ENCODE results near the gene TMEM248. TPM values are rescaled to one million over a fixed set of nuclear protein-coding genes. Genes with fewer than 3 reads are reported as not detected.

TMEM248 gene
- total and polyA plus RNA-seq, 2 of the 13 experiments (the other 11 are each of a cell fraction or from before 2014, with no cell fraction given), result 54.3 to 109 TPM

DNA sequence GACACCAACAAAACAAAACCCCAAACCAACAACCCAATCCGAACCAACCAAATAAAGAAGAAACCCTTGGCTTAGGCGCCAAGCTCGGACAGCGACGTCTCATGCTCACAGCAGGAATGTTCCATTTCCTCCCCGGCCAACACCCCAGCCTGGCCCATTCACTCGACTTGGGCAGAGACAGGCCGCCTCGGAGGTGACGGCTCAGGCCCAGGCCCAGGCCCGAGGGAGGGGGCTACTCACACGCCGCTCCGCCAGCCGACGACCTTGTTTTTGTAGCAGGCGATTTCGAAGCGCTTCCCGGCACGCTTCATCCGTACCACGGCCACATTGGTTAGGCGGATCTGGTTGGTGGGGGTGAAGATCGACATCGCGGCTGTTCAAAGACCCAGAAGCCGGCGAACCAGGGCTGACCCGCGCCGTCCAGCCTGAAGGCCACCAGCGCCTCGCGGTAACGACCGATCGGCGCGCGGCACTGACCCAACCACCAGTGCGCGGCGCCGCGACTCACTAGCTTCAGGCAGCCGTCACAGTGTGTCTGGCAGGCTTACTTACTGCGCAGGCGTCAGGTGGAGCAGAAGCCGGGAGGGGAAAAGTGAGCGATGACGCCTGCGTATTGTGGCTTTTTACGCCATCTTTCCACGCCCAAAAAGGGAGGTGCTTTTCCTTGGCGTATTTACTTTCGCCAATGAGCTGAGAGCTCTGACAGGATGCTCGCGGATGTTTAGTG is 74.2 kb downstream of the TMEM248 start, which contains the start of gene SBDS (continued):
- TF ChIP-seq, protein P1, sequence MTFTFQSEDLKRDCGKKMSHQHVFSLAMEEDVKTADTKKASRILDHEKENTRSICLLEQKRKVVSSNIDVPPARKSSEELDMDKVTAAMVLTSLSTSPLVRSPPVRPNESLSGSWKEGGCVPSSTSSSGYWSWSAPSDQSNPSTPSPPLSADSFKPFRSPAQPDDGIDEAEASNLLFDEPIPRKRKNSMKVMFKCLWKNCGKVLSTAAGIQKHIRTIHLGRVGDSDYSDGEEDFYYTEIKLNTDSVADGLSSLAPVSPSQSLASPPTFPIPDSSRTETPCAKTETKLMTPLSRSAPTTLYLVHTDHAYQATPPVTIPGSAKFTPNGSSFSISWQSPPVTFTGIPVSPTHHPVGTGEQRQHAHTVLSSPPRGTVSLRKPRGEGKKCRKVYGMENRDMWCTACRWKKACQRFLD (CRISPR knock-in tag; IDR thresholded peaks at IDR 0.05; ENCODE audit: borderline replicate concordance), result peak; percentile 96
- TF ChIP-seq KDM3A (CRISPR knock-in tag; IDR thresholded peaks at IDR 0.05; ENCODE audit: low read depth) (peak; percentile 62; the same call in 1 of the 2 replicates), SIN3A (IDR thresholded peaks at IDR 0.05; ENCODE audit: borderline replicate concordance, low read depth, low read length) (peak; percentile 76; the same call in 1 of the 2 replicates), ETV5 (CRISPR knock-in tag; IDR thresholded peaks at IDR 0.05; ENCODE audit: borderline replicate concordance) (peak; percentile 37), NFYB (CRISPR knock-in tag; IDR thresholded peaks at IDR 0.05) (peak; percentile 79), CREB1 (IDR thresholded peaks at IDR 0.05) (peak; percentile 89), CREB1 (CRISPR knock-in tag; IDR thresholded peaks at IDR 0.05) (peak; percentile 81), ZNF274 (CRISPR knock-in tag; IDR thresholded peaks at IDR 0.05) (peak; percentile 72; the same call in 1 of the 2 replicates), PHF8 (CRISPR knock-in tag; IDR thresholded peaks at IDR 0.05) (peak; percentile 79), ZFX (CRISPR knock-in tag; IDR thresholded peaks at IDR 0.05; ENCODE audit: low read depth) (peak; percentile 84), KAT7 (CRISPR knock-in tag; IDR thresholded peaks at IDR 0.05; ENCODE audit: borderline replicate concordance) (peak; percentile 44; the same call in 1 of the 2 replicates)
- TF ChIP-seq, protein P2, sequence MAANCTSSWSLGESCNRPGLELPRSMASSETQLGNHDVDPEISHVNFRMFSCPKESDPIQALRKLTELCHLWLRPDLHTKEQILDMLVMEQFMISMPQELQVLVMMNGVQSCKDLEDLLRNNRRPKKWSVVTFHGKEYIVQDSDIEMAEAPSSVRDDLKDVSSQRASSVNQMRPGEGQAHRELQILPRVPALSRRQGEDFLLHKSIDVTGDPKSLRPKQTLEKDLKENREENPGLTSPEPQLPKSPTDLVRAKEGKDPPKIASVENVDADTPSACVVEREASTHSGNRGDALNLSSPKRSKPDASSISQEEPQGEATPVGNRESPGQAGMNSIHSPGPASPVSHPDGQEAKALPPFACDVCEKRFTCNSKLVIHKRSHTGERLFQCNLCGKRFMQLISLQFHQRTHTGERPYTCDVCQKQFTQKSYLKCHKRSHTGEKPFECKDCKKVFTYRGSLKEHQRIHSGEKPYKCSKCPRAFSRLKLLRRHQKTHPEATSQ (CRISPR knock-in tag; IDR thresholded peaks at IDR 0.05; ENCODE audit: borderline replicate concordance), result peak; percentile 20; the same call in 1 of the 2 replicates
- TF ChIP-seq, protein P3, sequence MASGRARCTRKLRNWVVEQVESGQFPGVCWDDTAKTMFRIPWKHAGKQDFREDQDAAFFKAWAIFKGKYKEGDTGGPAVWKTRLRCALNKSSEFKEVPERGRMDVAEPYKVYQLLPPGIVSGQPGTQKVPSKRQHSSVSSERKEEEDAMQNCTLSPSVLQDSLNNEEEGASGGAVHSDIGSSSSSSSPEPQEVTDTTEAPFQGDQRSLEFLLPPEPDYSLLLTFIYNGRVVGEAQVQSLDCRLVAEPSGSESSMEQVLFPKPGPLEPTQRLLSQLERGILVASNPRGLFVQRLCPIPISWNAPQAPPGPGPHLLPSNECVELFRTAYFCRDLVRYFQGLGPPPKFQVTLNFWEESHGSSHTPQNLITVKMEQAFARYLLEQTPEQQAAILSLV (CRISPR knock-in tag; IDR thresholded peaks at IDR 0.05; ENCODE audit: borderline replicate concordance), result 0 out of 2 replicates have a peak, but pooled peaks have one; percentile 40
- TF ChIP-seq, protein P4, sequence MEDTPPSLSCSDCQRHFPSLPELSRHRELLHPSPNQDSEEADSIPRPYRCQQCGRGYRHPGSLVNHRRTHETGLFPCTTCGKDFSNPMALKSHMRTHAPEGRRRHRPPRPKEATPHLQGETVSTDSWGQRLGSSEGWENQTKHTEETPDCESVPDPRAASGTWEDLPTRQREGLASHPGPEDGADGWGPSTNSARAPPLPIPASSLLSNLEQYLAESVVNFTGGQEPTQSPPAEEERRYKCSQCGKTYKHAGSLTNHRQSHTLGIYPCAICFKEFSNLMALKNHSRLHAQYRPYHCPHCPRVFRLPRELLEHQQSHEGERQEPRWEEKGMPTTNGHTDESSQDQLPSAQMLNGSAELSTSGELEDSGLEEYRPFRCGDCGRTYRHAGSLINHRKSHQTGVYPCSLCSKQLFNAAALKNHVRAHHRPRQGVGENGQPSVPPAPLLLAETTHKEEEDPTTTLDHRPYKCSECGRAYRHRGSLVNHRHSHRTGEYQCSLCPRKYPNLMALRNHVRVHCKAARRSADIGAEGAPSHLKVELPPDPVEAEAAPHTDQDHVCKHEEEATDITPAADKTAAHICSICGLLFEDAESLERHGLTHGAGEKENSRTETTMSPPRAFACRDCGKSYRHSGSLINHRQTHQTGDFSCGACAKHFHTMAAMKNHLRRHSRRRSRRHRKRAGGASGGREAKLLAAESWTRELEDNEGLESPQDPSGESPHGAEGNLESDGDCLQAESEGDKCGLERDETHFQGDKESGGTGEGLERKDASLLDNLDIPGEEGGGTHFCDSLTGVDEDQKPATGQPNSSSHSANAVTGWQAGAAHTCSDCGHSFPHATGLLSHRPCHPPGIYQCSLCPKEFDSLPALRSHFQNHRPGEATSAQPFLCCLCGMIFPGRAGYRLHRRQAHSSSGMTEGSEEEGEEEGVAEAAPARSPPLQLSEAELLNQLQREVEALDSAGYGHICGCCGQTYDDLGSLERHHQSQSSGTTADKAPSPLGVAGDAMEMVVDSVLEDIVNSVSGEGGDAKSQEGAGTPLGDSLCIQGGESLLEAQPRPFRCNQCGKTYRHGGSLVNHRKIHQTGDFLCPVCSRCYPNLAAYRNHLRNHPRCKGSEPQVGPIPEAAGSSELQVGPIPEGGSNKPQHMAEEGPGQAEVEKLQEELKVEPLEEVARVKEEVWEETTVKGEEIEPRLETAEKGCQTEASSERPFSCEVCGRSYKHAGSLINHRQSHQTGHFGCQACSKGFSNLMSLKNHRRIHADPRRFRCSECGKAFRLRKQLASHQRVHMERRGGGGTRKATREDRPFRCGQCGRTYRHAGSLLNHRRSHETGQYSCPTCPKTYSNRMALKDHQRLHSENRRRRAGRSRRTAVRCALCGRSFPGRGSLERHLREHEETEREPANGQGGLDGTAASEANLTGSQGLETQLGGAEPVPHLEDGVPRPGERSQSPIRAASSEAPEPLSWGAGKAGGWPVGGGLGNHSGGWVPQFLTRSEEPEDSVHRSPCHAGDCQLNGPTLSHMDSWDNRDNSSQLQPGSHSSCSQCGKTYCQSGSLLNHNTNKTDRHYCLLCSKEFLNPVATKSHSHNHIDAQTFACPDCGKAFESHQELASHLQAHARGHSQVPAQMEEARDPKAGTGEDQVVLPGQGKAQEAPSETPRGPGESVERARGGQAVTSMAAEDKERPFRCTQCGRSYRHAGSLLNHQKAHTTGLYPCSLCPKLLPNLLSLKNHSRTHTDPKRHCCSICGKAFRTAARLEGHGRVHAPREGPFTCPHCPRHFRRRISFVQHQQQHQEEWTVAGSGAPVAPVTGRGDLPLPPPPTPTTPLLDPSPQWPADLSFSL (CRISPR knock-in tag; IDR thresholded peaks at IDR 0.05), result 0 out of 2 replicates have a peak, but pooled peaks have one; percentile 10
- TF ChIP-seq, protein P5, sequence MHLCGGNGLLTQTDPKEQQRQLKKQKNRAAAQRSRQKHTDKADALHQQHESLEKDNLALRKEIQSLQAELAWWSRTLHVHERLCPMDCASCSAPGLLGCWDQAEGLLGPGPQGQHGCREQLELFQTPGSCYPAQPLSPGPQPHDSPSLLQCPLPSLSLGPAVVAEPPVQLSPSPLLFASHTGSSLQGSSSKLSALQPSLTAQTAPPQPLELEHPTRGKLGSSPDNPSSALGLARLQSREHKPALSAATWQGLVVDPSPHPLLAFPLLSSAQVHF (CRISPR knock-in tag; IDR thresholded peaks at IDR 0.05), result 0 out of 2 replicates have a peak, but pooled peaks have one; percentile 72
- TF ChIP-seq, protein P6, sequence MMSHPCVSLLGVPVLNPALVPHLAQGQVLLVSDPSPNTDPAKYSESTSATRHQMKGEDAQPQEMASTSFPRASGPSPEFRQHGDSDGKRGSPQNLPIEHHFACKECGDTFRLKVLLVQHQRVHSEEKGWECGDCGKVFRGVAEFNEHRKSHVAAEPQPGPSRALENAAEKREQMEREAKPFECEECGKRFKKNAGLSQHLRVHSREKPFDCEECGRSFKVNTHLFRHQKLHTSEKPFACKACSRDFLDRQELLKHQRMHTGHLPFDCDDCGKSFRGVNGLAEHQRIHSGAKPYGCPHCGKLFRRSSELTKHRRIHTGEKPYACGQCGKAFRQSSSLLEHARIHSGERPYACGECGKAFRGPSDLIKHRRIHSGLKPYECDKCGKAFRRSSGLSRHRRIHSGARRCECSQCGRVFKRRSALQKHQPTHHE (CRISPR knock-in tag; IDR thresholded peaks at IDR 0.05; ENCODE audit: borderline replicate concordance), result peak; percentile 91
